IMR-90 (cell line): ENCODE results near the gene OR6K6. TPM values are rescaled to one million over a fixed set of nuclear protein-coding genes. Genes with fewer than 3 reads are reported as not detected.
A peak's percentile ranks its signal among the peaks of the same experiment; 100 is the strongest.

ENCODE experiments used
- ATAC-seq: fragments of 200-7000 bp; cut with Tn5 transposase; 2 replicates; pipeline ENCODE4 v1.9.1; 2020; ENCODE audit warnings: low read depth, mild to moderate bottlenecking, moderate library complexity
- BruUV-seq: library from RNA; stranded (reverse); fragments of 400-500 nt; replicated peaks from 2 replicates; lab custom pipeline; 2021; lab: Mats Ljungman, UMichigan
- CTCF ChIA-PET: fragments of 300-600 bp; formaldehyde crosslinking; extraction: SDS; loops from one replicate; lab custom pipeline; 2021; ENCODE audit warnings: antibody characterized with exemption; lab: Yijun Ruan, JAX
- POLR2A ChIA-PET: fragments of 300-600 bp; sonication (Branson Sonifier 250); formaldehyde crosslinking; loops from one replicate; lab custom pipeline; 2022; ENCODE audit warnings: antibody characterized with exemption; ENCODE audit not compliant: unreplicated experiment; lab: Charles Lee
- DNase-seq: peaks from one replicate; pipeline ENCODE4 v3.0.0; 2013
- H2AFZ ChIP-seq: replicated peaks from 2 replicates; pipeline ENCODE3; 2013; ENCODE audit warnings: low read length, mild to moderate bottlenecking; ENCODE audit not compliant: poor library complexity
- H2AK5ac ChIP-seq: 2 replicates; pipeline ENCODE4 v1.6.1; 2013; ENCODE audit warnings: low read depth, low read length, inconsistent platforms
- H2AK9ac ChIP-seq: replicated peaks from 2 replicates; pipeline ENCODE3; 2013; ENCODE audit warnings: mild to moderate bottlenecking, low read depth, low read length, moderate library complexity; ENCODE audit not compliant: poor library complexity
- H2BK120ac ChIP-seq: 2 replicates; pipeline ENCODE4 v1.6.1; 2013; ENCODE audit warnings: low read depth, low read length, inconsistent platforms
- H2BK15ac ChIP-seq: 3 replicates; pipeline ENCODE4 v1.6.1; 2013; ENCODE audit warnings: low read depth, low read length, inconsistent platforms
- H2BK20ac ChIP-seq: 2 replicates; pipeline ENCODE4 v1.6.1; 2013; ENCODE audit warnings: low read depth, mild to moderate bottlenecking, inconsistent platforms, low read length, moderate library complexity
- H2BK5ac ChIP-seq: 2 replicates; pipeline ENCODE4 v1.6.1; 2013; ENCODE audit warnings: mild to moderate bottlenecking, low read depth, low read length, inconsistent platforms; ENCODE audit not compliant: poor library complexity, severe bottlenecking
- H3K14ac ChIP-seq: replicated peaks from 2 replicates; pipeline ENCODE4 v1.6.1; 2013; ENCODE audit warnings: low read depth, low read length, inconsistent platforms
- H3K18ac ChIP-seq: 2 replicates; pipeline ENCODE4 v1.6.1; 2013; ENCODE audit warnings: low read depth, low read length, control low read depth
- H3K23ac ChIP-seq: 2 replicates; pipeline ENCODE4 v1.6.1; 2013; ENCODE audit warnings: low read depth, low read length, inconsistent platforms
- H3K27ac ChIP-seq: 2 replicates; pipeline ENCODE4 v1.5.1; 2013; ENCODE audit warnings: mild to moderate bottlenecking, control low read depth, low read length; ENCODE audit not compliant: insufficient read depth
- H3K27me3 ChIP-seq: 2 replicates; pipeline ENCODE4 v1.6.1; 2013; ENCODE audit warnings: low read length; ENCODE audit not compliant: control insufficient read depth, insufficient read depth
- H3K36me3 ChIP-seq: 2 replicates; pipeline ENCODE4 v1.6.1; 2013; ENCODE audit warnings: low read length, mixed read lengths; ENCODE audit not compliant: control insufficient read depth, insufficient read depth
- H3K4ac ChIP-seq: 2 replicates; pipeline ENCODE4 v1.6.1; 2013; ENCODE audit warnings: low read depth, low read length, inconsistent platforms
- H3K4me1 ChIP-seq: 2 replicates; pipeline ENCODE4 v1.6.1; 2013; ENCODE audit warnings: low read length, mixed read lengths; ENCODE audit not compliant: control insufficient read depth, insufficient read depth
- H3K4me2 ChIP-seq: 2 replicates; pipeline ENCODE4 v1.6.1; 2013; ENCODE audit warnings: low read depth, mild to moderate bottlenecking, control low read depth, low read length, moderate library complexity
- H3K4me3 ChIP-seq: 2 replicates; pipeline ENCODE4 v1.5.1; 2013; ENCODE audit warnings: low read depth, mild to moderate bottlenecking, control low read depth, low read length, moderate library complexity; ENCODE audit not compliant: insufficient read depth
- H3K56ac ChIP-seq: 2 replicates; pipeline ENCODE4 v1.6.1; 2013; ENCODE audit warnings: low read length, inconsistent platforms; ENCODE audit not compliant: insufficient read depth; ENCODE audit errors: extremely low read depth
- H3K79me1 ChIP-seq, 2 experiments: 2 replicates each; pipeline ENCODE4 v1.6.1; 2013; ENCODE audit warnings: low read length in 2 of 2, inconsistent platforms in 1 of 2, low read depth in 1 of 2
- H3K9ac ChIP-seq: 2 replicates; pipeline ENCODE4 v1.6.1; 2013; ENCODE audit warnings: low read depth, low read length, control low read depth
- H3K9me1 ChIP-seq: 2 replicates; pipeline ENCODE4 v1.6.1; 2013; ENCODE audit warnings: low read length, inconsistent platforms; ENCODE audit not compliant: insufficient read depth
- H3K9me3 ChIP-seq: 2 replicates; pipeline ENCODE4 v1.6.1; 2013; ENCODE audit warnings: low read length; ENCODE audit not compliant: control insufficient read depth, insufficient read depth
- H4K20me1 ChIP-seq: 2 replicates; pipeline ENCODE4 v1.6.1; 2013; ENCODE audit warnings: low read length, inconsistent platforms; ENCODE audit not compliant: insufficient read depth
- H4K5ac ChIP-seq: 2 replicates; pipeline ENCODE4 v1.6.1; 2013; ENCODE audit warnings: mild to moderate bottlenecking, low read depth, low read length, control low read depth
- H4K8ac ChIP-seq, 2 experiments: 2 replicates each; pipeline ENCODE4 v1.6.1; 2013; ENCODE audit warnings: low read depth in 2 of 2, low read length in 2 of 2, control low read depth in 1 of 2, inconsistent platforms in 1 of 2
- H4K91ac ChIP-seq: 2 replicates; pipeline ENCODE4 v1.6.1; 2013; ENCODE audit warnings: low read depth, low read length, inconsistent platforms; ENCODE audit not compliant: insufficient read depth
- CEBPB ChIP-seq: IDR thresholded peaks from 2 replicates; pipeline ENCODE4 v1.6.1; 2012; ENCODE audit warnings: low read depth, low read length, improper control_type of control experiment
- CHD1 ChIP-seq: IDR thresholded peaks from 2 replicates; pipeline ENCODE4 v1.6.1; 2012; ENCODE audit warnings: low read depth, low read length, improper control_type of control experiment
- POLR2A ChIP-seq: IDR thresholded peaks from 2 replicates; pipeline ENCODE4 v1.6.1; 2012; ENCODE audit warnings: mild to moderate bottlenecking, low read depth, low read length
- RCOR1 ChIP-seq: IDR thresholded peaks from 2 replicates; pipeline ENCODE4 v1.6.1; 2012; ENCODE audit warnings: mild to moderate bottlenecking, low read length, improper control_type of control experiment; ENCODE audit not compliant: insufficient replicate concordance
- WGBS, 2 experiments: methylation state at CpG; one replicate each; pipeline versions ENCODE4 v1.1.5 to v1.1.7; 2013; ENCODE audit warnings: missing lambda C conversion rate in 2 of 2; ENCODE audit not compliant: insufficient read length in 1 of 2; ENCODE audit errors: extremely low coverage in 2 of 2; 5-methylcytosine and 5-hydroxymethylcytosine counted together
- dilution Hi-C: fragments of 300-500 bp; cut with HindIII; formaldehyde crosslinking; loops from one replicate; pipeline ENCODE4 v1.14.3; 2018; ENCODE audit warnings: low sequenced_read_pairs; ENCODE audit not compliant: unreplicated experiment
- in situ Hi-C: fragments of 300-500 bp; cut with MboI; formaldehyde crosslinking; loops from 3 replicates; pipeline ENCODE4 v1.14.3; 2019; ENCODE audit warnings: low sequenced_read_pairs, inconsistent platforms, mixed read lengths
- intact Hi-C: fragments of 100-400 bp; cut with micrococcal nuclease; formaldehyde crosslinking; loops from 2 replicates; pipeline ENCODE4 v1.10.0; 2022
- polyA plus RNA-seq, 3 experiments: library from polyadenylated mRNA; depleted of rRNA; stranded (reverse); fragments of >200 nt; gene quantifications; 2 replicates each; pipeline ENCODE4 v1.2.3, GENCODE V29; 2012; ENCODE audit warnings: low replicate concordance in 1 of 3
- total RNA-seq: library from RNA; depleted of rRNA; stranded (reverse); fragments of >200 nt; gene quantifications from 2 replicates; pipeline ENCODE4 v1.2.3, GENCODE V29; 2012

OR6K6 gene
- total and polyA plus RNA-seq, 2 of the 4 experiments (the other 2 are of a cell fraction), result not detected

GRCh38 chr1:158716335-158716734, 38.2 kb upstream of the OR6K6 start:
- Histone ChIP-seq H2AFZ (no peak overlapping the region), H3K18ac (no peak overlapping the region), H3K14ac (no peak overlapping the region), H3K27ac (no peak overlapping the region), H3K4me1 (no peaks in the 10 kb centered on the region), H3K56ac (no peak overlapping the region), H4K8ac (no peak overlapping the region), H3K4ac (no peak overlapping the region), H3K9ac (no peak overlapping the region), H2BK5ac (no peak overlapping the region), H2BK15ac (no peak overlapping the region), H2AK5ac (no peak overlapping the region), H3K79me1 (no peaks in the 10 kb centered on the region), H4K20me1 (no peaks in the 10 kb centered on the region), H4K5ac (no peak overlapping the region), H3K36me3 (no peaks in the 10 kb centered on the region), H2AK9ac (no peak overlapping the region), H3K4me3 (no peak overlapping the region), H2BK20ac (no peak overlapping the region), H2BK120ac (no peak overlapping the region), H3K23ac (no peak overlapping the region), H3K9me1 (no peaks in the 10 kb centered on the region), H3K27me3 (no peaks in the 10 kb centered on the region), H3K9me3 (no peaks in the 10 kb centered on the region), H4K91ac (no peak overlapping the region), H3K4me2 (no peak overlapping the region)
- ChIA-PET POLR2A (no interaction called here), CTCF (no interaction called here)
- no TSS peak for BruUV-seq
- TF ChIP-seq POLR2A, result no peak
- no peak for TF ChIP-seq CHD1
- TF ChIP-seq CEBPB, result no peak
- TF ChIP-seq RCOR1, result no peak
- ATAC-seq (no peak), DNase-seq (peak; percentile 0)
- dilution Hi-C loops (no loop called here), in situ Hi-C loops (no loop called here), intact Hi-C loops (no loop called here)
- no CpG with 5 or more reads among the region's 1 CpG for WGBS, 2 experiments
